ENCODE measurements around the gene RFNG.
A peak's percentile ranks its signal among the peaks of the same experiment; 100 is the strongest.

RFNG gene

GRCh38 chr17:82097184-82097918 lies 45.7 kb upstream of the RFNG start:
- peak overlapping the region; percentile 99 for H3K27ac ChIP-seq
- TF ChIP-seq CTCF (conservative IDR thresholded peaks at IDR 0.05): no peak

GRCh38 chr17:82096709-82097183 lies 45.1 kb upstream of the RFNG start:
- H3K27ac ChIP-seq: peak overlapping the region; percentile 99
- no peak for TF ChIP-seq CTCF (conservative IDR thresholded peaks at IDR 0.05)

DNA sequence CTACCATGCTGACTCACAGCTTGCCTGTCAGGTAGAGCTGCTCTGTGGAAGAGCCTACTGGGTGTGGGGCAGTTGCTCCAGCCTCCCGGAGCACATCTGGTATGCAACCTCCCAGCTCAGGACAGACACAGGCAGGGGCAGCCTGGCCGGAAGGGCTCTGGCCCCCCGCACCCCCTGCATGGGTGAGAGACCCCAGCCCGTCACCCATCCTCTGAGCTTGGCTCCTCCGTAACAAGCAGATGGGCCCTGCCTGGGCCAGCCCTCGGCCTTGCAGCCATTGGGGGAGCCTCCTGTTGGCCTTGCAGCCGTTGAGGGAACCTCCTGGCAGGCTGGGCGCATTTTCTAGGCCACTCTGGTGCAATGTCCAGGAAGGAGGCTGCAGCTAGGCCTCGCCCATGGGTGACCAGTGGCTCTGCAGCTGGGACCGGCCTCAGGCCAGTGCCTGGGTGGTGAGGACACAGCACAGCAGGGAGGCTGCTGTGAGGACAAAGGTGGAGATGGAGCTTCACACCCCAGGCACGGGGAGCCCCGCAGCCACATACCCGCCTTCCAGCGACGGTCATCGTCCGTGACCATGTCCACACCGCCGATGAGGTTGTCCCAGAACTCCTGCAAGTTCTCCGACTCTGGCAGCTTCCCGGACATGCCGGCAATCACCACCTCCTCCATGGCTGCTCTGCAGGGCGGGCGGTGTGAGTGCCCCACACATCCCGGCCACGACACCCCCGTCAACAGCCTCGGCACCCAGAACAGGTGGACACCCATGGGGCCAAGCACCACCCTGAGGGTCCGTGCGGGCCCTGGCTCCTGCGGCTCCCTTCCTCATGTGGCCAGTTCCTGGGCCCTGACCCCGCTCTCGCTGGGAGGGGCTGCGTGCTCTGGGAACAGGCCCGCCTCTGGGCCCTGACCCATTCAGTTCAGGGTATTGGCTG lies 44.4 kb upstream of the RFNG start:
- TF ChIP-seq CTCF (conservative IDR thresholded peaks at IDR 0.05): no peak
- H3K27ac ChIP-seq: peak overlapping the region; percentile 99

- no peak for TF ChIP-seq CTCF (conservative IDR thresholded peaks at IDR 0.05)
- peak overlapping the region; percentile 99 for H3K27ac ChIP-seq
These were observed 43.5 kb upstream of the RFNG start for GRCh38 chr17:82094931-82095776.

DNA sequence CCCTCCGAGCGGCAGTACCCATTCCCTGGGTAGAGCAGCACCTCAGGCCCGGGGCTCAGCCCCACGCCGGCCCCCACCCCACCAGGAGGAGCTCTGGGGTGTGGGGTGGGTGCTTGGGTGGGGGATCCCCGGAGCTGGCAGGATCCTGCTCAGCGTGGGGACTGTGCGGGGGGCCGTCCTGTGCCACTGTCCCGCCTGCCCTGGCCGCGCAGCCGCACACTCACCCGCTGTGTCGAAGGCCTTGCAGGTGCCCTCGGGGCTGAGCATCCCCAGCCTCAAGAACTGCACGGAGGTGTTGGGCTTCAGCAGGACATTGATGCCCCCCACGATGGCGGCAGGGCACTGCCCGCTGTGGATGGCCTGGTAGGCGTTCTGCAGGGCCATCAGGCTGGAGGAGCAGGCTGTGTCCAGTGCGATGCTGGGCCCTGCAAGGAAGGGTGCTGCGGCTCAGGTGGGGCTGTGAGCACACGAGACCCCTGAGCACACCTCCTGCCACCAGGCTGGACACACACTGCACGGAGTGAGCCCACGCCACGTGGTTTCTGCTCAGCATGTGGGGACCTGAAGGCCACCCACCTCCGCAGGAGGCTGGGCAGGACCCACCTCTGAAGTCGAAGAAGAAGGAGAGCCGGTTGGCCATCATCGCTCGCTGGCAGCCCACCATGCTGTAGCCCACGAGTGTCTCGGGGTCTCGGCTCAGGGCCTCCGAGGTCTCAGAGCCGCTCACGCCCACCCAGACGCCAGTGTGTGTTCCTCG lies 41.6 kb upstream of the RFNG start:
- peak overlapping the region; percentile 99 for H3K27ac ChIP-seq
- TF ChIP-seq CTCF (conservative IDR thresholded peaks at IDR 0.05): no peak

DNA sequence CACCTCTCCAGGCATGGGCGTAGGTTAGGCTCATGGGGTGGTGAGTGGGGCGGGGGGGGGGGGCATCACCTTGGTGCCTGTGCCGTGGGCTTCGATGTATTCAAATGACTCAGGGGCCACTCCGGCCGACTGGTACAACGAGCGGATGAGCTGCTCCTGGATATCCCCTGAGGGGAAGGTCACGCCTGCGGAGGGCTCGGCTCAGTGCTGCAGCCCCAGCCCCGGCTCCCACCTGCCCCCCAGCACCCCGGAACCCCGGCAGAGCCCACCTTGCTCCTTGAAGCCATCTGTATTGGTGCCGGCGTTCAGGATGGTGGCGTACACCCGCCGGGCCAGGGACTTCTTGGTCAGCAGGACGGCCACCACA lies 41.0 kb upstream of the RFNG start:
- peak overlapping the region; percentile 99 for H3K27ac ChIP-seq
- TF ChIP-seq CTCF (conservative IDR thresholded peaks at IDR 0.05): no peak
